ENCODE data around the gene TIMP2. TPM values are rescaled to one million over a fixed set of nuclear protein-coding genes. Genes with fewer than 3 reads are reported as not detected.
"Not testable (repeated sequence)": the region's sequence is repeated elsewhere in the genome, so short reads cannot be mapped to it uniquely, and the experiment has no call there.

Gene TIMP2
- total RNA-seq, 1 experiment from 2014 or later = 62.4 TPM

GRCh38 chr17:78868391-78868790 lies 56.8 kb downstream of the TIMP2 start:
- Histone ChIP-seq H3K27me3 (ENCODE audit: control insufficient read depth, insufficient read depth, low read length) (no peaks in the 10 kb centered on the region), H3K9me3 (ENCODE audit: control insufficient read depth, insufficient read depth, low read depth, low read length) (no peaks in the 10 kb centered on the region), H3K4me1 (ENCODE audit: control insufficient read depth, insufficient read depth, low read length) (0 out of 2 replicates have a peak, but pooled peaks cover 5% of the 10 kb centered on the region), H3K27ac (ENCODE audit: low read length) (no peak overlapping the region), H3K36me3 (ENCODE audit: control insufficient read depth, insufficient read depth, low read length) (no peaks in the 10 kb centered on the region), H3K4me3 (ENCODE audit: low read depth in 2 of 2, low read length in 2 of 2) (no peak overlapping the region)
- POLR2A ChIA-PET = interaction anchor here (0.5 kb wide), 1 partner anchor 83 kb away, joined by 4 read pairs; no protein-coding TSS in a partner anchor
- BruUV-seq (replicated peaks) = no TSS peak
- TF ChIP-seq TCF7L2 (IDR thresholded peaks at IDR 0.05; ENCODE audit: low read depth, low read length) (no peak), CTCF (IDR thresholded peaks at IDR 0.05) (no peak), SIN3A (IDR thresholded peaks at IDR 0.05; ENCODE audit: borderline replicate concordance, insufficient read depth, low read depth, low read length) (no peak), REST (IDR thresholded peaks at IDR 0.05; ENCODE audit: insufficient read depth in 1 of 2, low read depth in 2 of 2, low read length in 1 of 2) (no peak)
- in situ Hi-C loops (cut with HindIII; ENCODE audit: low pct_unique_long_range_greater_than_20kb, low sequenced_read_pairs) = no loop called here
- intact Hi-C loops (cut with micrococcal nuclease; ENCODE audit: unreplicated experiment) = no loop called here
- ATAC-seq = no peak
- CTCF ChIA-PET = no interaction called here
- no peak for DNase-seq (ENCODE audit: low read depth, low spot score)

GRCh38 chr17:78867046-78867445 lies 58.1 kb downstream of the TIMP2 start:
- H3K9me3 ChIP-seq (ENCODE audit: control insufficient read depth, insufficient read depth, low read depth, low read length); H3K27me3 ChIP-seq (ENCODE audit: control insufficient read depth, insufficient read depth, low read length); H3K27ac ChIP-seq (ENCODE audit: low read length); POLR2A ChIA-PET; BruUV-seq (replicated peaks); in situ Hi-C loops (cut with HindIII; ENCODE audit: low pct_unique_long_range_greater_than_20kb, low sequenced_read_pairs); H3K4me3 ChIP-seq (ENCODE audit: low read depth in 2 of 2, low read length in 2 of 2); H3K4me1 ChIP-seq (ENCODE audit: control insufficient read depth, insufficient read depth, low read length); DNase-seq (ENCODE audit: low read depth, low spot score); ATAC-seq; H3K36me3 ChIP-seq (ENCODE audit: control insufficient read depth, insufficient read depth, low read length): not testable (repeated sequence)
- CTCF ChIA-PET = interaction anchor here (0.7 to 2.3 kb wide), 2 partner anchors 101 to 104 kb away, joined by 3 to 33 read pairs; no protein-coding TSS in a partner anchor
- intact Hi-C loops (cut with micrococcal nuclease; ENCODE audit: unreplicated experiment) = loop anchor here (2.0 kb wide), 1 partner anchor 104 kb away; no protein-coding TSS in a partner anchor

- BruUV-seq (replicated peaks) = no TSS peak
- Histone ChIP-seq H3K4me1 (ENCODE audit: control insufficient read depth, insufficient read depth, low read length) (peaks cover 13% of the 10 kb centered on the region), H3K4me3 (ENCODE audit: low read depth in 2 of 2, low read length in 2 of 2) (no peak overlapping the region; a peak in 1 of 4 replicates), H3K9me3 (ENCODE audit: control insufficient read depth, insufficient read depth, low read depth, low read length) (no peaks in the 10 kb centered on the region), H3K36me3 (ENCODE audit: control insufficient read depth, insufficient read depth, low read length) (no peaks in the 10 kb centered on the region), H3K27me3 (ENCODE audit: control insufficient read depth, insufficient read depth, low read length) (no peaks in the 10 kb centered on the region), H3K27ac (ENCODE audit: low read length) (no peak overlapping the region)
- ATAC-seq (peak; percentile 87), DNase-seq (ENCODE audit: low read depth, low spot score) (peak; percentile 71)
- ChIA-PET POLR2A (interaction anchor here (0.7 kb wide), 1 partner anchor 11 kb away, joined by 6 read pairs; no protein-coding TSS in a partner anchor), CTCF (interaction anchor here (0.5 to 2.3 kb wide), 15 partner anchors 12 to 1199 kb away, joined by 3 to 33 read pairs (median 3); no protein-coding TSS in a partner anchor)
- TF ChIP-seq TCF7L2 (IDR thresholded peaks at IDR 0.05; ENCODE audit: low read depth, low read length) (no peak), CTCF (IDR thresholded peaks at IDR 0.05) (peak; percentile 96)
- in situ Hi-C loops (cut with HindIII; ENCODE audit: low pct_unique_long_range_greater_than_20kb, low sequenced_read_pairs) (no loop called here), intact Hi-C loops (cut with micrococcal nuclease; ENCODE audit: unreplicated experiment) (loop anchor here (2.0 kb wide), 1 partner anchor 105 kb away; no protein-coding TSS in a partner anchor)
Observed at GRCh38 chr17:78865682-78866390, 59.4 kb downstream of the TIMP2 start.
